BJ (cell line): ENCODE results near the gene UBAC2. TPM values are rescaled to one million over a fixed set of nuclear protein-coding genes. Genes with fewer than 3 reads are reported as not detected.

ENCODE experiments used
- CTCF ChIA-PET: fragments of 350-600 bp; formaldehyde crosslinking; extraction: SDS; loops from one replicate; lab custom pipeline; 2021; ENCODE audit warnings: antibody characterized with exemption, inconsistent platforms; lab: Yijun Ruan, JAX
- POLR2A ChIA-PET: fragments of 300-600 bp; sonication (Branson Sonifier 250); formaldehyde crosslinking; extraction: SDS; loops from one replicate; lab custom pipeline; 2021; ENCODE audit warnings: antibody characterized with exemption; lab: Charles Lee
- DNase-seq: peaks from one replicate; pipeline ENCODE4 v3.0.0-alpha.2; 2011; ENCODE audit warnings: low read depth
- H3K27me3 ChIP-seq: 2 replicates; pipeline ENCODE4 v1.6.0; 2011; ENCODE audit warnings: low read length; ENCODE audit not compliant: control insufficient read depth, insufficient read depth
- H3K36me3 ChIP-seq: 2 replicates; pipeline ENCODE4 v1.5.1; 2011; ENCODE audit warnings: low read length; ENCODE audit not compliant: control insufficient read depth, insufficient read depth
- H3K4me3 ChIP-seq: 2 replicates; pipeline ENCODE4 v1.5.1; 2011; ENCODE audit warnings: low read depth, mild to moderate bottlenecking, control low read depth, low read length
- CTCF ChIP-seq: IDR thresholded peaks from 2 replicates; pipeline ENCODE4 v1.5.1; 2011; ENCODE audit warnings: low read depth, mild to moderate bottlenecking, control low read depth, inconsistent platforms, low read length, moderate library complexity; ENCODE audit not compliant: insufficient read depth
- polyA plus RNA-seq: library from polyadenylated mRNA; depleted of rRNA; stranded (reverse); fragments of >200 nt; gene quantifications from 2 replicates; pipeline ENCODE4 v1.2.3, GENCODE V29; 2011

The UBAC2 gene
- polyA plus RNA-seq, 1 experiment = 84.7 TPM

DNA sequence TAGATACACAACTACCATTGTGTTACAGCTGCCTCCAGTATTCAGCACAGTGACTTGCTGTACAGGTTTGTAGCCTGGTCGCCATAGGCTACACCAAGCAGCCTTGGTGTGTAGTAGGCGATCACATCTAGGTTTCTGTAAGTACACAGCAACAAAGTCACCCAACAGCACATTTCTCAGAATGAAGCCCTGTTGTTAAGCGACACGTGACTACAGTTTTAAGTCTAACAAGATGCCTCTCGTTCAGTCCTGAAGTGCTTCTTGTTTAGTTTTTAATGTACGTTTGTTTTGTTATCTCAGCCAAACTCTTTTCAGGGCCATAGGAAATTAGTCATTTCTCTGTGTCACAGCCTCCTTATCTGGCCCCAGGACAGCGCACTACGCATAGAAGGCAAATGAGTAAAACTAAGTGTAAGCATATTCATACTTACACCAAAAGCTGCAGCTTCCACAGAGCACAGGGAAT is 156.5 kb downstream of the UBAC2 start:
- no peak for DNase-seq
- H3K4me3 ChIP-seq = no peak overlapping the region

GRCh38 chr13:99357941-99358340 is 157.3 kb downstream of the UBAC2 start:
- DNase-seq = no peak
- ChIA-PET POLR2A (no interaction called here), CTCF (no interaction called here)
- H3K4me3 ChIP-seq = no peak overlapping the region
- H3K27me3 ChIP-seq = no peaks in the 10 kb centered on the region
- H3K36me3 ChIP-seq = peaks cover 5% of the 10 kb centered on the region
- TF ChIP-seq CTCF = no peak

More for the DNA sequence above, 156.5 kb downstream of the UBAC2 start:
- ChIA-PET CTCF (interaction anchor here (0.6 kb wide), 1 partner anchor 878 kb away, joined by 3 read pairs; no protein-coding TSS in a partner anchor), POLR2A (no interaction called here)
- no peak for TF ChIP-seq CTCF
- Histone ChIP-seq H3K27me3 (no peaks in the 10 kb centered on the region), H3K36me3 (peaks cover 5% of the 10 kb centered on the region)

DNA sequence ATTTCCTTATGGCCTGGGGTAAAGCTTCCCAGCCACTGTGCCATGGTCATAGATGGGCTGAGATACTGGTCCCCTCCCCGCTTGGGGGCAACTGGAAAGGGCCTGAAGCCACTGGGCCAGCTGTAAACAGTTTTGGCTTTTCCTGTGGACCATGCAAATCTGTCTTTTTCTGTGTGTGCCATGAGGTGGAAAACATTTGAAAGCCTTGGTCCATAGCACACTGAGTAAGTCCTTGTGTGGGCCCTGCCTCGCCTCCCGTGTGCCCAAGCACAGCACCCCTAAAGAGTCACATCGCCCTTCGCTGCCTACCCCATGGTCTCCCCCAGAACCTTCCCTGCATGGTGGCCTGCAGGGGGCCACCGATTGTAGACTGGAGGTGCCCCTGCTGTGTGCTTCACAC is 158.9 kb downstream of the UBAC2 start:
- POLR2A ChIA-PET = interaction anchor here (0.5 kb wide), 1 partner anchor 918 kb away, joined by 5 read pairs; no protein-coding TSS in a partner anchor
- TF ChIP-seq CTCF = no peak
- DNase-seq = no peak
- Histone ChIP-seq H3K36me3 (peaks cover 5% of the 10 kb centered on the region), H3K27me3 (no peaks in the 10 kb centered on the region), H3K4me3 (no peak overlapping the region)
- CTCF ChIA-PET = interaction anchor here (1.6 kb wide), 1 partner anchor 89 kb away, joined by 7 read pairs; no protein-coding TSS in a partner anchor

DNA sequence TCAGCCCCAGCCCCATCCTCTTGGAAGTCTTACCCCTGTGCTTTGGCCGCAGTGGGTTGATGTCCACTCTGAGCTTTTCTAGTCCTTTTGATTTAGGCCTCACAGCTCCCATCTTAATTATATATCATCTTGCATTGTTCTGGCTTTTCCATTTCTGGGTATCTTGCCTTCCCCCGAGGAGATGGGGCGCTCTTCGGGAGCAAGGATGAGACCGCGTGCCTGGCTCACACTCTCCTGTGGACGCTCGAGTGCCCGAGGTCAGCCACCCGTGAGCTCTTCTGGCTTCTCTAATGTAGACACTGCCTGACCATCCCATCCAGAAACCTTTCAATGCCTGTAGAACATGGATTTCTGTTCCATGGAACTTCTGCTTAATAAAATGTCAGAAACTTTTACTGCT is 160.0 kb downstream of the UBAC2 start:
- TF ChIP-seq CTCF = no peak
- Histone ChIP-seq H3K4me3 (no peak overlapping the region), H3K36me3 (peaks cover 2% of the 10 kb centered on the region; the same call in 1 of the 2 replicates), H3K27me3 (no peaks in the 10 kb centered on the region)
- ChIA-PET CTCF (interaction anchor here (1.6 kb wide), 1 partner anchor 91 kb away, joined by 7 read pairs; no protein-coding TSS in a partner anchor), POLR2A (no interaction called here)
- DNase-seq = no peak

- Histone ChIP-seq H3K36me3 (peaks cover 2% of the 10 kb centered on the region; the same call in 1 of the 2 replicates), H3K27me3 (no peaks in the 10 kb centered on the region), H3K4me3 (no peak overlapping the region)
- POLR2A ChIA-PET = no interaction called here
- no peak for TF ChIP-seq CTCF
- no peak for DNase-seq
- CTCF ChIA-PET = interaction anchor here (1.6 kb wide), 1 partner anchor 91 kb away, joined by 7 read pairs; no protein-coding TSS in a partner anchor
These were observed 160.5 kb downstream of the UBAC2 start for GRCh38 chr13:99361197-99361596.
